GM12878 (cell line): ENCODE data around the gene SLC35A5. TPM values are rescaled to one million over a fixed set of nuclear protein-coding genes. Genes with fewer than 3 reads are reported as not detected.

ENCODE experiments used
- ATAC-seq: fragments of 200-7000 bp; cut with Tn5 transposase; 3 replicates; pipeline ENCODE4 v1.9.1; 2020; ENCODE audit warnings: mild to moderate bottlenecking, moderate library complexity
- BruUV-seq: library from RNA; stranded (reverse); fragments of 400-500 nt; replicated peaks from 2 replicates; lab custom pipeline; 2021; lab: Mats Ljungman, UMichigan
- CTCF ChIA-PET: fragments of 300-600 bp; sonication (Branson Sonifier 250); formaldehyde crosslinking; extraction: SDS; loops from one replicate; lab custom pipeline; 2021; ENCODE audit warnings: inconsistent platforms; lab: Yijun Ruan, JAX
- POLR2A ChIA-PET: fragments of 350-600 bp; formaldehyde crosslinking; extraction: SDS; loops from one replicate; lab custom pipeline; 2021; ENCODE audit warnings: inconsistent platforms; lab: Charles Lee
- RAD21 ChIA-PET: fragments of 300-600 bp; sonication (Branson Sonifier 250); formaldehyde crosslinking; loops from one replicate; lab custom pipeline; 2023; ENCODE audit warnings: antibody characterized with exemption; ENCODE audit not compliant: unreplicated experiment; lab: Charles Lee
- SMC1A ChIA-PET: fragments of 300-600 bp; sonication (Branson Sonifier 250); formaldehyde crosslinking; loops from one replicate; lab custom pipeline; 2023; ENCODE audit not compliant: unreplicated experiment, uncharacterized antibody; lab: Charles Lee
- DNase-seq: peaks from one replicate; pipeline ENCODE4 v3.0.0-alpha.2; 2011; ENCODE audit warnings: low read depth, low spot score
- FAIRE-seq: peaks from 3 replicates; lab custom pipeline; 2011; peaks lifted over from hg19 to GRCh38; lab: Jason Lieb, UNC
- H2AFZ ChIP-seq: 2 replicates; pipeline ENCODE4 v1.6.0; 2011; ENCODE audit warnings: low read depth, low read length, control low read depth; ENCODE audit not compliant: control insufficient read depth
- H3K27ac ChIP-seq: 2 replicates; pipeline ENCODE4 v1.5.1; 2011; ENCODE audit warnings: control low read depth; ENCODE audit not compliant: control insufficient read depth, insufficient read depth
- H3K27me3 ChIP-seq, 2 experiments: replicated peaks in 1 of 2; 2 replicates each; pipeline versions ENCODE4 v1.6.0 to v1.6.1; 2011; ENCODE audit warnings: low read length in 1 of 2; ENCODE audit not compliant: control insufficient read depth in 2 of 2, insufficient read depth in 2 of 2
- H3K36me3 ChIP-seq, 2 experiments: 2 replicates each; pipeline ENCODE4 v1.5.1; 2011; ENCODE audit warnings: low read length in 1 of 2; ENCODE audit not compliant: control insufficient read depth in 2 of 2, insufficient read depth in 2 of 2
- H3K4me1 ChIP-seq: 2 replicates; pipeline ENCODE4 v1.6.1; 2011; ENCODE audit warnings: mild to moderate bottlenecking, low read length, moderate library complexity, mixed read lengths; ENCODE audit not compliant: control insufficient read depth, insufficient read depth
- H3K4me2 ChIP-seq: 2 replicates; pipeline ENCODE4 v1.6.0; 2011; ENCODE audit warnings: control low read depth; ENCODE audit not compliant: control insufficient read depth, insufficient read depth
- H3K4me3 ChIP-seq: fragments of 200-600 bp; sonication (generic); 2 replicates; pipeline ENCODE4 v1.5.1; 2016
- H3K79me2 ChIP-seq: 2 replicates; pipeline ENCODE4 v1.6.0; 2011; ENCODE audit warnings: low read length; ENCODE audit not compliant: control insufficient read depth, insufficient read depth
- H3K9ac ChIP-seq: 2 replicates; pipeline ENCODE4 v1.8.0; 2011; ENCODE audit warnings: low read length, control low read depth, mixed read lengths; ENCODE audit not compliant: control insufficient read depth, insufficient read depth
- H3K9me3 ChIP-seq: replicated peaks from 3 replicates; pipeline ENCODE4 v1.5.1; 2011; ENCODE audit warnings: mild to moderate bottlenecking, low read length; ENCODE audit not compliant: control insufficient read depth, insufficient read depth
- H4K20me1 ChIP-seq: 2 replicates; pipeline ENCODE4 v1.6.0; 2011; ENCODE audit not compliant: control insufficient read depth, insufficient read depth
- CEBPB ChIP-seq, 2 experiments: fragments of 150-350 bp in 1 of 2; IDR thresholded peaks; 2 replicates each; pipeline ENCODE4 v1.6.1; 2012 to 2014; ENCODE audit warnings: low read depth in 2 of 2, low read length in 2 of 2, borderline replicate concordance in 1 of 2, inconsistent platforms in 1 of 2
- FOXK2 ChIP-seq: fragments of 450-650 bp; IDR thresholded peaks from 2 replicates; pipeline ENCODE4 v1.6.1; 2017; ENCODE audit warnings: mild to moderate bottlenecking, moderate library complexity
- KAT2A ChIP-seq: conservative IDR thresholded peaks from 2 replicates; pipeline ENCODE4 v1.6.1; 2011; ENCODE audit warnings: low read depth, low read length; ENCODE audit not compliant: control insufficient read depth
- MYB ChIP-seq: fragments of 150-350 bp; IDR thresholded peaks from 2 replicates; pipeline ENCODE4 v1.6.1; 2014; ENCODE audit warnings: mild to moderate bottlenecking, low read depth, low read length, borderline replicate concordance
- NBN ChIP-seq: fragments of 450-650 bp; IDR thresholded peaks from 2 replicates; pipeline ENCODE4 v1.6.1; 2016
- SP1 ChIP-seq: IDR thresholded peaks from one replicate; pipeline ENCODE4 v1.6.1; 2011; ENCODE audit warnings: low read depth, low read length
- TCF12 ChIP-seq: IDR thresholded peaks from 2 replicates; pipeline ENCODE4 v1.6.1; 2011; ENCODE audit warnings: low read depth, mild to moderate bottlenecking, low read length
- ZNF217 ChIP-seq: fragments of 450-650 bp; IDR thresholded peaks from 2 replicates; pipeline ENCODE4 v1.6.1; 2017; ENCODE audit warnings: antibody characterized with exemption, mild to moderate bottlenecking
- WGBS: methylation state at CpG from one replicate; pipeline ENCODE4 v1.1.6; 2016; ENCODE audit warnings: low lambda C conversion rate; ENCODE audit not compliant: insufficient replicate concordance, insufficient coverage; ENCODE audit errors: missing lambda C conversion rate; 5-methylcytosine and 5-hydroxymethylcytosine counted together
- in situ Hi-C: fragments of 300-500 bp; cut with MboI; formaldehyde crosslinking; loops from 9 replicates; pipeline ENCODE4 v1.14.3; 2018; ENCODE audit warnings: mixed read lengths
- intact Hi-C: fragments of 100-400 bp; cut with micrococcal nuclease; formaldehyde crosslinking; loops from one replicate; pipeline ENCODE4 v1.14.2; 2022; ENCODE audit not compliant: unreplicated experiment
- polyA plus RNA-seq, 11 experiments: library from polyadenylated mRNA; depleted of rRNA in 4 of 11; unstranded in 6 of 11; stranded (reverse) in 5 of 11; fragments of >200 nt; fragmentation: Nextera tagmentation in 4 of 11; fragmentation: Illumina TruSeq in 1 of 11; extraction: Ambion mirVana in 4 of 11; extraction: Trizol in 1 of 11; gene quantifications; 1 replicate in 1 of 11; 2 replicates in 10 of 11; pipeline versions ENCODE4 v1.2.1 to v1.2.3, GENCODE V29; 2011 to 2016; ENCODE audit warnings: inconsistent platforms in 2 of 11, missing spikeins in 2 of 11, low read depth in 1 of 11
- total RNA-seq, 4 experiments: library from RNA; depleted of rRNA in 3 of 4; stranded (reverse); fragments of >200 nt in 3 of 4; fragmentation: Illumina TruSeq in 1 of 4; extraction: Trizol in 1 of 4; gene quantifications; 2 replicates each; pipeline versions ENCODE4 v1.2.1 to v1.2.3, GENCODE V29; 2013 to 2021

SLC35A5 gene
- total and polyA plus RNA-seq, 10 of the 15 experiments (the other 5 are each of a cell fraction or from before 2014, with no cell fraction given) = 10.9 to 38.1 (median 16.0) TPM

GRCh38 chr3:112555535-112556170 is 6.2 kb upstream of the SLC35A5 start:
- Histone ChIP-seq H3K36me3 (peaks cover 0 to 4% of the 10 kb centered on the region in 2 experiments; a peak in 2 of 4 replicates), H3K9me3 (no peaks in the 10 kb centered on the region; the same call in 2 of the 3 replicates), H3K79me2 (peaks cover 66% of the 10 kb centered on the region), H3K27me3 (no peaks in the 10 kb centered on the region), H3K4me1 (no peaks in the 10 kb centered on the region), H4K20me1 (no peaks in the 10 kb centered on the region), H3K27ac (no peak overlapping the region), H3K9ac (no peak overlapping the region), H3K4me3 (peak overlapping the region; percentile 3), H2AFZ (no peak overlapping the region), H3K4me2 (peak overlapping the region; percentile 30; the same call in 1 of the 2 replicates)
- ChIA-PET CTCF (interaction anchor here (1.0 to 1.6 kb wide), 3 partner anchors 12 to 145 kb away, joined by 3 to 5 read pairs (median 4); no protein-coding TSS in a partner anchor), SMC1A (interaction anchor here (1.0 to 5.3 kb wide), 5 partner anchors 12 to 267 kb away, joined by 3 to 45 read pairs (median 4); no protein-coding TSS in a partner anchor), POLR2A (no interaction called here), RAD21 (interaction anchor here (1.3 to 2.2 kb wide), 2 partner anchors 16 to 57 kb away, joined by 4 to 6 read pairs; partner anchors contain the start of gene BTLA)
- ATAC-seq (peak; percentile 26), FAIRE-seq (no peak), DNase-seq (no peak)
- intact Hi-C loops (no loop called here), in situ Hi-C loops (no loop called here)
- TF ChIP-seq TCF12 = no peak
- no peak for TF ChIP-seq ZNF217
- no peak for TF ChIP-seq MYB
- TF ChIP-seq CEBPB (IDR thresholded peaks at IDR 0.05; ENCODE audit: borderline replicate concordance in 1 of 2, low read depth in 2 of 2, low read length in 2 of 2) = no peak
- no peak for TF ChIP-seq SP1
- TF ChIP-seq FOXK2 = no peak
- no peak for TF ChIP-seq KAT2A
- no peak for TF ChIP-seq NBN
- BruUV-seq = no TSS peak
- 100% methylated on average over 1 of the region's 1 CpG for WGBS
